ENCODE measurements around the gene DYNLT1. TPM values are rescaled to one million over a fixed set of nuclear protein-coding genes. Genes with fewer than 3 reads are reported as not detected.

DYNLT1 gene
- polyA plus RNA-seq, 1 donor from 2014 or later, result 320 TPM

DNA sequence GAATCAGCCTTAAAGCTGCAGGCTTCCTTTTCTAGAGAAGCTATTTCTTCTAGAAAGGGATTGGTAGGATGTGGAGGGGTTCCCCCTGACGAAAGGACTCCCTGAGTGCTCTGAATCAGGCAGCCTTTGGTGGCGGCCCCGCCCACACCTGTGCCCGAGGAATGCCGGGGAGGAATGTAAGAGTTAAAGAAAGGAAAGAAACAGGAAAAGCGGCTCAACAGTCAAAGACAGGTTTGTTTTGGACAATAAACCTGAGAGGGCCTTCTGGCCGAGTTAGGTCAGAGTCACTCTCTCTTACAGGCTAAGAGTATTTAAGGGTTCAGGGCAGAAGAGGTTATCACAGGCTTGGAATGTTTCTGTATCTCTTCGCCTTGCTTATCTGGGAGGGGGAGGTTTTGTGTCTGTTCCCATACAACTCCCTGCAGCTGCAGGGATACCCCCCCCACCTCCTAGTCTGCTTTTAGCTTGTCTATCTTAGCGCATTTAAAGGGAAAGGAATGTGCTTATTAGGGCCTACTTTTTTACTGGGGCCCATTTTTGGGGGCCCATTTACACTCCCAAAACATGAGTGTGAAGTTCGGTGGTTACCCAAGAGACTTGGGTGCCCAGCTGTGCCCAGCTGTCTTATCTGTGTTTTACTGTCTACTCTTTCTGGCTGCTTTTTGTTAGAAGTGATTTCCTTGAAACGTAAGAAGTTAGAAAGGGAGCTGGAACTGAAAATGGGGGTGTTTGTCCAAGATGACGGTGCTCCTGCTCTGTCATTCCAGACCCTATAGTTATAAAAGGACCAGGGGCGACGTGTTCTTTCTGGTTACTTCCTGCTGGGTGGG is 32.8 kb downstream of the DYNLT1 start:
- Histone ChIP-seq H3K79me2 (replicated peaks; ENCODE audit: insufficient read depth, low read length) (no peaks in the 10 kb centered on the region), H3K9me2 (ENCODE audit: insufficient read depth, low read length) (no peaks in the 10 kb centered on the region), H2AFZ (ENCODE audit: low read depth, low read length) (no peak overlapping the region), H3K36me3 (ENCODE audit: insufficient read depth, low read length) (no peaks in the 10 kb centered on the region), H3F3A (ENCODE audit: insufficient read depth, low read length, poor library complexity, severe bottlenecking) (no peaks in the 10 kb centered on the region), H3K9ac (ENCODE audit: low read length) (no peak overlapping the region), H4K20me1 (ENCODE audit: insufficient read depth) (no peaks in the 10 kb centered on the region), H3K27ac (ENCODE audit: low read length) (no peak overlapping the region), H3K4me3 (ENCODE audit: low read length) (no peak overlapping the region), H3K4me2 (ENCODE audit: low read length) (no peak overlapping the region), H3K27me3 (ENCODE audit: insufficient read depth, low read depth, low read length) (no peaks in the 10 kb centered on the region), H3K9me3 (ENCODE audit: low read length) (no peaks in the 10 kb centered on the region)
- TF ChIP-seq EP300 (conservative IDR thresholded peaks at IDR 0.05; ENCODE audit: poor library complexity, severe bottlenecking) (no peak), EZH2 (IDR thresholded peaks at IDR 0.05; ENCODE audit: borderline replicate concordance, insufficient read depth, low read length, poor library complexity, severe bottlenecking) (no peak), REST (IDR thresholded peaks at IDR 0.05; ENCODE audit: borderline replicate concordance) (no peak), POLR2AphosphoS5 (IDR thresholded peaks at IDR 0.05) (no peak), SMC3 (conservative IDR thresholded peaks at IDR 0.05; ENCODE audit: poor library complexity) (no peak), MXI1 (conservative IDR thresholded peaks at IDR 0.05; ENCODE audit: poor library complexity, severe bottlenecking) (no peak), RAD21 (conservative IDR thresholded peaks at IDR 0.05) (no peak), CTCF (IDR thresholded peaks at IDR 0.05; ENCODE audit: poor library complexity, severe bottlenecking) (no peak), TAF1 (IDR thresholded peaks at IDR 0.05; ENCODE audit: low read depth) (no peak)

- H3K4me2 ChIP-seq (ENCODE audit: low read length), result no peak overlapping the region
- no peaks in the 10 kb centered on the region for H4K20me1 ChIP-seq (ENCODE audit: insufficient read depth)
- H3K27me3 ChIP-seq (ENCODE audit: insufficient read depth, low read depth, low read length), result no peaks in the 10 kb centered on the region
- H3K27ac ChIP-seq (ENCODE audit: low read length), result no peak overlapping the region
- H2AFZ ChIP-seq (ENCODE audit: low read depth, low read length), result no peak overlapping the region
- H3K9me3 ChIP-seq (ENCODE audit: low read length), result no peaks in the 10 kb centered on the region
- H3F3A ChIP-seq (ENCODE audit: insufficient read depth, low read length, poor library complexity, severe bottlenecking), result no peaks in the 10 kb centered on the region
- TF ChIP-seq POLR2AphosphoS5 (IDR thresholded peaks at IDR 0.05) (no peak), TAF1 (IDR thresholded peaks at IDR 0.05; ENCODE audit: low read depth) (no peak), RAD21 (conservative IDR thresholded peaks at IDR 0.05) (no peak), MXI1 (conservative IDR thresholded peaks at IDR 0.05; ENCODE audit: poor library complexity, severe bottlenecking) (no peak), EP300 (conservative IDR thresholded peaks at IDR 0.05; ENCODE audit: poor library complexity, severe bottlenecking) (no peak)
- H3K9me2 ChIP-seq (ENCODE audit: insufficient read depth, low read length), result no peaks in the 10 kb centered on the region
- no peak overlapping the region for H3K9ac ChIP-seq (ENCODE audit: low read length)
- H3K36me3 ChIP-seq (ENCODE audit: insufficient read depth, low read length), result no peaks in the 10 kb centered on the region
- H3K4me3 ChIP-seq (ENCODE audit: low read length), result no peak overlapping the region
- H3K79me2 ChIP-seq (replicated peaks; ENCODE audit: insufficient read depth, low read length), result no peaks in the 10 kb centered on the region
These were observed 33.5 kb downstream of the DYNLT1 start for GRCh38 chr6:158611039-158611438.

Measured in neural cell (in vitro differentiated cells).